GM18520 (cell line): ENCODE measurements around the gene CRACR2B.

Source experiments
- ATAC-seq: cut with Tn5 transposase; IDR thresholded peaks from one replicate; pipeline ENCODE4 v1.9.1; 2021; ENCODE audit not compliant: unreplicated experiment

Gene CRACR2B

GRCh38 chr11:865462-866430, 38.0 kb downstream of the CRACR2B start:
- no peak for ATAC-seq

GRCh38 chr11:866481-866880, 38.8 kb downstream of the CRACR2B start:
- no peak for ATAC-seq

GRCh38 chr11:867856-868358, 40.2 kb downstream of the CRACR2B start:
- ATAC-seq = no peak

- no peak for ATAC-seq
These were observed 40.7 kb downstream of the CRACR2B start for GRCh38 chr11:868394-868793.

GRCh38 chr11:868802-869201, 41.1 kb downstream of the CRACR2B start:
- ATAC-seq = no peak

GRCh38 chr11:869399-870126, 41.8 kb downstream of the CRACR2B start:
- ATAC-seq = no peak

- ATAC-seq = no peak
These were observed 42.4 kb downstream of the CRACR2B start for GRCh38 chr11:870127-870413.

- ATAC-seq = no peak
These were observed 42.7 kb downstream of the CRACR2B start for GRCh38 chr11:870418-870817.

- no peak for ATAC-seq
These were observed 43.8 kb downstream of the CRACR2B start for GRCh38 chr11:871472-871871.

GRCh38 chr11:872799-873198, 45.1 kb downstream of the CRACR2B start:
- ATAC-seq = no peak

- ATAC-seq = no peak
These were observed 46.0 kb downstream of the CRACR2B start for GRCh38 chr11:873706-874105.

GRCh38 chr11:875203-875602, 47.5 kb downstream of the CRACR2B start:
- no peak for ATAC-seq

GRCh38 chr11:875769-876301, 48.1 kb downstream of the CRACR2B start:
- ATAC-seq = no peak

GRCh38 chr11:876545-876944, 48.8 kb downstream of the CRACR2B start:
- no peak for ATAC-seq

GRCh38 chr11:877565-877964, 49.8 kb downstream of the CRACR2B start:
- no peak for ATAC-seq

- no peak for ATAC-seq
These were observed 52.7 kb downstream of the CRACR2B start for GRCh38 chr11:880447-880846.
